ENCODE measurements around the gene LGR5. TPM values are rescaled to one million over a fixed set of nuclear protein-coding genes. Genes with fewer than 3 reads are reported as not detected.
"Not testable (repeated sequence)": the region's sequence is repeated elsewhere in the genome, so short reads cannot be mapped to it uniquely, and the experiment has no call there.

LGR5 gene
- total RNA-seq, 1 donor from 2014 or later = under 0.01 TPM

DNA sequence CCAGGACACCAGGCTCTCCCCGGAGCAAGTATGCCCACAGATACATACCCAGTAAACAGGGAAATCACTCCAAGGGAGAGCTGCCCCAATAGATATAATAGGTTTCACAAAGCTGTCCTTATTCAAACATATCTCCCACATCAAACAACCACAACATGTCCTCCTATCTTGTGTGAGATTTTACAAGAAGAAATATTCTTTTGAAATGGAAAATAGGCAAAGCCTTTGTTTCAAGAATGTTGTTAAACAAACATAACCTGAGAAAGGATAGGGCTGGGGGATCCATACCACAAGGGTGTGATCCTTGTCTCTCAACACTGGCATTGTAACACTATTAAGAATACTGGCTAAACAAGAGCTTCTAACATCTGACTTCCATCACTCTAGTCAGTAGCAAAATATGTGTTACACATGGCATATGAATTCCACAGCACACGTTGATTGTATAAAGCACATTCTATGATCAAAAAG, 32.9 kb downstream of the LGR5 start:
- DNase-seq (ENCODE audit: low spot score in 2 of 2) (no peak), FAIRE-seq (no peak)

DNA sequence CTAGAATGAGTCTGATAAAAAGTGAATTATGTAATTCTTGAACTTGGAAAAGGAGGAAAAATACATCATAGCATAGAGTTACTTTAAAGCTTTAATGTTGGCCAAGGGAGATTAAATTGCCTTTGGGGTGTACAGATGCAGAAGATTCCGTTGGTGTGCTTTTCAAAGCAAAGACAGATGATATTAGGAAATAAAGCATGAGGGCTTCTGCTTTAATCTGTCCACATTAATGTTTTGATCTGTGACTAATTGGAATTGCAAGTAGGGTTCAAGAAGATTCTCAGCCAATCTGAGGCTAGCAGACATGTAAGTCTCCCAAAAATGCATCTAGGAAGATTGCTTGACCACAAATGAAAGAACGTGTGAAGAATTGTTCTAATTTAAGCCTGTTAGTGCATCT, 35.2 kb downstream of the LGR5 start:
- DNase-seq (ENCODE audit: low spot score in 2 of 2) = no peak
- FAIRE-seq = no peak

- peak in 1 of 2 donors; percentile 0 for DNase-seq (ENCODE audit: low spot score in 2 of 2)
- no peak for FAIRE-seq
These were observed 35.7 kb downstream of the LGR5 start for GRCh38 chr12:71475280-71475679.

DNA sequence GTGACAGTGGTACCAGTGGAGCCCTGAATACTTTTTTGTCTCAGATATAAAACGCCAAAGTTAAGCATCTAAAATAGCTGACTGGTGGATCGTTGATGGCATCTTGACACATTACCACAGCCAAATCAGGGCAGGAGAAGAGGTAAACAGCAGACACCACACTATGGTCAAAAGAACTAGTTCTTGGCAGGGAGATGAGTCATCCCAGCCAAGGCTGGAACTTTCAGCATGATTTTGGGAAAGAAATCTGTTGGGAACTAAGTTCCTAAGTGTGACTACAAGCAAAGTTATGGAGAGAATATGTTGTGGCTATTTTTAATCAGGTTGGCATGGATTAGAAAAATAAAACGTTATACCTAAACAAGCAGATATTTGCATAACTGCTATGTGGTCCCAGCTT, 36.9 kb downstream of the LGR5 start:
- no peak for FAIRE-seq
- no peak for DNase-seq (ENCODE audit: low spot score in 2 of 2)

GRCh38 chr12:71477609-71478008, 38.0 kb downstream of the LGR5 start:
- FAIRE-seq (no peak), DNase-seq (ENCODE audit: low spot score in 2 of 2) (no peak)

DNA sequence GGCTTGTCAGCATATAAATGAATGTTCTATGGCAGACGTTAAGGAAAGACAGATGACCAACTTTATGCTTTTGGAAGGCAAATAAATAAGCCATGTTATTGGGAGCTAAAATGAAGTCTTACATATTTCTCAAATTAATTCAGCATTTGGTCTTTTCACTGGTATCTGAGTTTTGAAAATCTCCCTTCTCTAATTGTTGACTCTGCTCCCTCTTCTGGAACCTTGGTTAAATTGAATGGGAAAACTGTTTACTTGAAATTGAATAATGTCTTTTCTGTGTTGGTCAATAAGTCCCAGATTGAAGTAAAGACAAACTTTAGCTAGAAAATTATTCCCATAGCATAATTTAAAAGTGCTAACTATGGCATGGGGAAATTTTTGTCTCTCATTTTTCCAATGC, 38.7 kb downstream of the LGR5 start:
- DNase-seq (ENCODE audit: low spot score in 2 of 2) = no peak

GRCh38 chr12:71484272-71484905, 44.8 kb downstream of the LGR5 start:
- DNase-seq (ENCODE audit: low spot score in 2 of 2) = no peak

More for the DNA sequence above, 38.7 kb downstream of the LGR5 start:
- peak; percentile 82 for FAIRE-seq

DNA sequence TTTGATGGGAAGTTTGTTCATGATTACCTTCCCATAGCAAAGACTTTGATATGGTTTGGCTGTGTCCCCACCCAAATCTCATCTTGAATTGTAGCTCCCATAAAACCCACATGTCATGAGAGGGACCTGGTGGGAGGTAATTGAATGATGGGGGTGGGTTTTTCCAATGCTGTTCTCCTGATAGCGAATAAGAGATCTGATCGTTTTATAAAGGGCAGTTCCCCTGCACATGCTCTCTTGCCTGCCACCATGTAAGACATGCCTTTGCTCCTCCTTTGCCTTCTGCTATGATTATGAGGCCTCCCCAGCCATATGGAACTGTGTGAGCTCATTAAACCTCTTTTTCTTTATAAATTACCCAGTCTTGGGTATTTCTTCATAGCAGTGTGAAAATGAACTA, 51.2 kb downstream of the LGR5 start:
- DNase-seq (ENCODE audit: low spot score in 2 of 2); FAIRE-seq: not testable (repeated sequence)

More at GRCh38 chr12:71484272-71484905, 44.8 kb downstream of the LGR5 start:
- FAIRE-seq = no peak

- DNase-seq (ENCODE audit: low spot score in 2 of 2) = no peak
- FAIRE-seq = no peak
These were observed 53.0 kb downstream of the LGR5 start for GRCh38 chr12:71492604-71493003.

- no peak for FAIRE-seq
- DNase-seq (ENCODE audit: low spot score in 2 of 2) = no peak
These were observed 60.2 kb downstream of the LGR5 start for GRCh38 chr12:71499834-71500233.

- DNase-seq (ENCODE audit: low spot score in 2 of 2) (no peak), FAIRE-seq (no peak)
These were observed 64.2 kb downstream of the LGR5 start for GRCh38 chr12:71503579-71504391.

GRCh38 chr12:71504476-71504875, 64.9 kb downstream of the LGR5 start:
- DNase-seq (ENCODE audit: low spot score in 2 of 2) (no peak), FAIRE-seq (no peak)

- FAIRE-seq = no peak
- DNase-seq (ENCODE audit: low spot score in 2 of 2) = no peak
These were observed 70.1 kb downstream of the LGR5 start for GRCh38 chr12:71509705-71510104.

GRCh38 chr12:71517145-71517846, 77.7 kb downstream of the LGR5 start:
- no peak for DNase-seq (ENCODE audit: low spot score in 2 of 2)
- FAIRE-seq = no peak

DNA sequence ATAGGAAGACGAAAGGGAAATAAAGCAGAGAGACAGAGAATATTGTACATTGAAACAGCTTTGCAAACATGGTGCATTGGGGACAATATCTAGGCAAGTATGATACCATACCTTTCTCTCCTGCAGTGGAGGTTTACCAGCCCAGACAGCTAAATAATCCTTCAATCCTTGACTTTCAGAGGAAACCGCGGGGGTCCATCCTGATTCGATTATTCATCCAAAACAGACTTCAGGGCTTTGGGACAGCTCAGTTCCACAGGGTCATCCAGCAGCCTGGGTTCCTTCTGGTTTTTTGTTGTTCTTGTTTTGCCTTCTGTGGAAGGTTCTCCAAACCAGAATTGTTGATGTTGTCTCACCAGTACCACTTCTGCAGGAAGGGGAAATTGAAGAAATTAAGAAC, 81.5 kb downstream of the LGR5 start:
- no peak for FAIRE-seq
- no peak for DNase-seq (ENCODE audit: low spot score in 2 of 2)

DNA sequence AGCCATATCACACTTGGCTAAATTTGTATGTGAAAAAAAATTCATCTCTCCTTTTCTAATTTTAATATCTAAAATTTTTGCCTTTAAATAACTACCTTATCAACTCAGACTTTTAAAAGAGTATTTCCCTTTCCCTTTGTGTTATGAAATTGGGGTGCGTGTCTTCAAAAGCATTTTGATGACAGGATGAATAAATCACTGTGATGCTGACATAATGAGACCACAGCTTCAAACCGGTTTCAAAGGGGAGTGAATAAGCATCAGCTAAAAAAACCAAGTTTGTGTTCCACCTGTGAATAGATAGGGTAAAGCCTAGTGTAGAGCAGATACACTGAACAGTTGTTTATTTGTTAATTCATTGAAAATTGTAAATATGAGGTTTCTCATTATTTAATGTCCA, 85.0 kb downstream of the LGR5 start:
- no peak for DNase-seq (ENCODE audit: low spot score in 2 of 2)
- no peak for FAIRE-seq

- FAIRE-seq (no peak), DNase-seq (ENCODE audit: low spot score in 2 of 2) (no peak)
These were observed 94.1 kb downstream of the LGR5 start for GRCh38 chr12:71533703-71534102.

- DNase-seq (ENCODE audit: low spot score in 2 of 2) = no peak
- no peak for FAIRE-seq
These were observed 96.8 kb downstream of the LGR5 start for GRCh38 chr12:71536279-71536938.

- no peak for FAIRE-seq
- no peak for DNase-seq (ENCODE audit: low spot score in 2 of 2)
These were observed 97.5 kb downstream of the LGR5 start for GRCh38 chr12:71536939-71537622.

DNA sequence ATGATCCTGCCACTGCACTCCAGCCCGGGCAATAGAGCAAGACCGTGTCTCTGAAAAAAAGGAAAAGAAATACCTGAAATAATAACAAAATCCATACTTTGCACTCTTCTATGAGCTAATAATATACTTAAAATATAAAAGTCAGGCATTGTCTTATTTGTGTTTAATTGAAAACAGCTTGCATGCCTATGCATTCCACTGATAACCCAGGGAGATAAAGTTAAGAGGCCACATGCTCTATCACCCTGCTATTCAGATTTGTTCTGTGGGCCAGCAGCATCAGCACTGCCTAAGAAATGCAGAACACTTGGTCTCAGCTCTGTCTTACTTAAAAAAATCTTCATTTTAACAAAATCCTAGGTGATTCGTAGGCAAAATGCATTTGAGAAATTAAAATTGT, 99.2 kb downstream of the LGR5 start:
- DNase-seq (ENCODE audit: low spot score in 2 of 2) = no peak
- FAIRE-seq = no peak

All from frontal cortex (tissue), 4 donors.